HepG2 (cell line): ENCODE measurements around the gene COMT. TPM values are rescaled to one million over a fixed set of nuclear protein-coding genes. Genes with fewer than 3 reads are reported as not detected.

ENCODE experiments used
- CENPT ChIP-seq: sonication (generic); formaldehyde crosslinking; IDR thresholded peaks from 2 replicates; pipeline ENCODE4 v1.8.0; 2022; ENCODE audit warnings: low read depth, mild to moderate bottlenecking, moderate library complexity, missing genetic modification reagents
- KLF9 ChIP-seq: IDR thresholded peaks from 2 replicates; pipeline ENCODE4 v1.6.1; 2016; ENCODE audit warnings: low read depth
- MBD4 ChIP-seq: IDR thresholded peaks from 2 replicates; pipeline ENCODE4 v1.6.1; 2012; ENCODE audit warnings: low read length, inconsistent platforms, borderline replicate concordance
- MBNL3 ChIP-seq: fragments of 250-450 bp; sonication (Bioruptor Pico); conservative IDR thresholded peaks from 2 replicates; pipeline ENCODE4 v1.8.0; 2022; ENCODE audit warnings: mild to moderate bottlenecking, inconsistent platforms
- MTF2 ChIP-seq: sonication (generic); formaldehyde crosslinking; IDR thresholded peaks from 2 replicates; pipeline ENCODE4 v1.5.0; 2020; ENCODE audit warnings: missing genetic modification reagents, borderline replicate concordance
- NFKBIZ ChIP-seq: IDR thresholded peaks from 2 replicates; pipeline ENCODE4 v1.6.1; 2018; ENCODE audit warnings: missing genetic modification reagents, missing compliant biosample characterization
- RARA ChIP-seq: IDR thresholded peaks from 2 replicates; pipeline ENCODE4 v1.6.1; 2016; ENCODE audit warnings: missing genetic modification reagents, missing compliant biosample characterization
- SYNCRIP ChIP-seq: fragments of 200-400 bp; formaldehyde crosslinking; IDR thresholded peaks from 2 replicates; pipeline ENCODE4 v1.6.1; 2018; ENCODE audit warnings: mild to moderate bottlenecking, low read depth, low read length; ENCODE audit not compliant: insufficient read depth
- ZFP62 ChIP-seq: sonication (generic); formaldehyde crosslinking; IDR thresholded peaks from 2 replicates; pipeline ENCODE4 v1.4.0; 2020; ENCODE audit warnings: missing genetic modification reagents
- ZNF224 ChIP-seq: sonication (generic); formaldehyde crosslinking; IDR thresholded peaks from 2 replicates; pipeline ENCODE4 v1.5.0; 2020; ENCODE audit warnings: mild to moderate bottlenecking, missing genetic modification reagents
- ZNF367 ChIP-seq: sonication (generic); formaldehyde crosslinking; IDR thresholded peaks from 2 replicates; pipeline ENCODE4 v1.4.0; 2020; ENCODE audit warnings: missing genetic modification reagents, borderline replicate concordance
- ZNF570 ChIP-seq: sonication (generic); formaldehyde crosslinking; IDR thresholded peaks from 2 replicates; pipeline ENCODE4 v1.4.0; 2020; ENCODE audit warnings: mild to moderate bottlenecking, missing genetic modification reagents, borderline replicate concordance
- ZNF724P ChIP-seq: sonication (generic); formaldehyde crosslinking; IDR thresholded peaks from 2 replicates; pipeline ENCODE4 v1.8.0; 2022; ENCODE audit warnings: missing genetic modification reagents, borderline replicate concordance
- ZNF768 ChIP-seq: sonication (generic); formaldehyde crosslinking; IDR thresholded peaks from 2 replicates; pipeline ENCODE4 v1.4.0; 2020; ENCODE audit warnings: missing genetic modification reagents
- ZSCAN22 ChIP-seq: sonication (generic); formaldehyde crosslinking; IDR thresholded peaks from 2 replicates; pipeline ENCODE4 v1.4.0; 2020; ENCODE audit warnings: mild to moderate bottlenecking, missing genetic modification reagents
- ZSCAN9 ChIP-seq: IDR thresholded peaks from 2 replicates; pipeline ENCODE4 v1.6.1; 2016; ENCODE audit warnings: borderline replicate concordance
- polyA plus RNA-seq, 8 experiments: library from polyadenylated mRNA; depleted of rRNA in 3 of 8; stranded (reverse) in 7 of 8; unstranded in 1 of 8; fragments of >200 nt; fragmentation: Illumina TruSeq in 4 of 8; extraction: Trizol in 4 of 8; gene quantifications; 2 replicates each; pipeline versions ENCODE4 v1.2.1 to v1.2.3, GENCODE V29; 2011 to 2016; ENCODE audit warnings: low read depth in 4 of 8, missing spikeins in 1 of 8, mixed read lengths in 1 of 8; ENCODE audit not compliant: insufficient read depth in 1 of 8
- total RNA-seq, 5 experiments: library from RNA; depleted of rRNA; stranded (reverse); fragments of >200 nt; fragmentation: Illumina TruSeq; extraction: Trizol; gene quantifications; 2 replicates each; pipeline ENCODE4 v1.2.3, GENCODE V29; 2016; ENCODE audit warnings: low read depth in 1 of 5
- TF ChIP-seq, protein P1 (sequence below): IDR thresholded peaks from 2 replicates; pipeline ENCODE4 v1.6.1; 2016; ENCODE audit warnings: control low read depth
- TF ChIP-seq, protein P2 (sequence below), 2 experiments: sonication (generic) in 1 of 2; formaldehyde crosslinking in 1 of 2; IDR thresholded peaks; 2 replicates each; pipeline versions ENCODE4 v1.5.1 to v1.6.1; 2011 to 2020; ENCODE audit warnings: borderline replicate concordance in 1 of 2, low read depth in 1 of 2, low read length in 1 of 2, mild to moderate bottlenecking in 1 of 2, missing genetic modification reagents in 1 of 2, moderate library complexity in 1 of 2
- TF ChIP-seq, protein P3 (sequence below): sonication (generic); formaldehyde crosslinking; IDR thresholded peaks from 2 replicates; pipeline ENCODE4 v1.8.1; 2022; ENCODE audit warnings: low read depth, mild to moderate bottlenecking, missing genetic modification reagents
- TF ChIP-seq, protein P4 (sequence below): sonication (generic); formaldehyde crosslinking; IDR thresholded peaks from 2 replicates; pipeline ENCODE4 v1.8.1; 2023; ENCODE audit warnings: mild to moderate bottlenecking, missing genetic modification reagents, borderline replicate concordance

Gene COMT
- total and polyA plus RNA-seq, 2 of the 13 experiments (the other 11 are each of a cell fraction or from before 2014, with no cell fraction given) = 156 to 162 TPM

DNA sequence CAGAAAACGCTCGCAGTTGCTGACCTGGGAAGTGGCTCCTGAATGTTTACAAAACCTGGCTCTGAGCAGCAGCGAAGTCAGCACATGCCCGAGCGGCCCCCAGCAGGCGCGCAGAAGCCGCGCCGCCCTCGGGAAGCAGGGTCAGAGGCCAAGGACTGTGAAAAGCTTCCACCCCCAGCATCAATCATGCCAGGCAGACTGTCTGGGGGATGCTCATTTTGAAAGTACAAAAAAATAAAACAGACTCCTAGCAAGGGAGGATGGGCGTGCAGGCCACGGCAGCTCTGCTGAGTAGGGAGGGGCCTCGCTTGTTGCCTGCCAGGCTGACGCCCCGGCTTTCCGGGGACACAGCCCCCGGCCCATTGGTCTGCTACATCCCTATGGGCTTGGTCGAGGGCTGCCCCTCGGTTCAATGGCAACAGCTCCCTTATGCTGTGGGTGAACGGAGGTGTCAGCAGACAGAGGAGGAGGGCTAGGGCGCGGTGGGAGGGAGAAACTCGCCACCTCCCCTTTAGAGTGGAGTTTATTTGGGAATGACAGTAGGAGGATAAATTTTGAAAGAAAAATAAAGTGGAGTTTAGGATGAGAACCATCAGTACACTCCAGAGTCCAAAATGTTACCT, 49.2 kb upstream of the COMT start (continued):
- peak; percentile 65; the same call in 1 of the 2 replicates for TF ChIP-seq ZNF224 (CRISPR knock-in tag)
- no peak for TF ChIP-seq SYNCRIP
- TF ChIP-seq ZNF367 = peak; percentile 94; the same call in 1 of the 2 replicates
- no peak; the same call in 1 of the 2 replicates for TF ChIP-seq MTF2 (CRISPR knock-in tag)
- no peak for TF ChIP-seq MBNL3 (CRISPR knock-in tag)
- TF ChIP-seq ZNF768 (CRISPR knock-in tag) = peak; percentile 52; the same call in 1 of the 2 replicates
- no peak for TF ChIP-seq MBD4
- TF ChIP-seq, protein P1, sequence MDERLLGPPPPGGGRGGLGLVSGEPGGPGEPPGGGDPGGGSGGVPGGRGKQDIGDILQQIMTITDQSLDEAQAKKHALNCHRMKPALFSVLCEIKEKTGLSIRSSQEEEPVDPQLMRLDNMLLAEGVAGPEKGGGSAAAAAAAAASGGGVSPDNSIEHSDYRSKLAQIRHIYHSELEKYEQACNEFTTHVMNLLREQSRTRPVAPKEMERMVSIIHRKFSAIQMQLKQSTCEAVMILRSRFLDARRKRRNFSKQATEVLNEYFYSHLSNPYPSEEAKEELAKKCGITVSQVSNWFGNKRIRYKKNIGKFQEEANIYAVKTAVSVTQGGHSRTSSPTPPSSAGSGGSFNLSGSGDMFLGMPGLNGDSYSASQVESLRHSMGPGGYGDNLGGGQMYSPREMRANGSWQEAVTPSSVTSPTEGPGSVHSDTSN (CRISPR knock-in tag) = peak; percentile 42; the same call in 1 of the 2 replicates
- TF ChIP-seq, protein P2, sequence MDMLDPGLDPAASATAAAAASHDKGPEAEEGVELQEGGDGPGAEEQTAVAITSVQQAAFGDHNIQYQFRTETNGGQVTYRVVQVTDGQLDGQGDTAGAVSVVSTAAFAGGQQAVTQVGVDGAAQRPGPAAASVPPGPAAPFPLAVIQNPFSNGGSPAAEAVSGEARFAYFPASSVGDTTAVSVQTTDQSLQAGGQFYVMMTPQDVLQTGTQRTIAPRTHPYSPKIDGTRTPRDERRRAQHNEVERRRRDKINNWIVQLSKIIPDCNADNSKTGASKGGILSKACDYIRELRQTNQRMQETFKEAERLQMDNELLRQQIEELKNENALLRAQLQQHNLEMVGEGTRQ (IDR thresholded peaks at IDR 0.05; ENCODE audit: low read depth, low read length) = no peak
- TF ChIP-seq, protein P2 (CRISPR knock-in tag; IDR thresholded peaks at IDR 0.05; ENCODE audit: borderline replicate concordance) = 0 out of 2 replicates have a peak, but pooled peaks have one; percentile 46
- TF ChIP-seq, protein P3, sequence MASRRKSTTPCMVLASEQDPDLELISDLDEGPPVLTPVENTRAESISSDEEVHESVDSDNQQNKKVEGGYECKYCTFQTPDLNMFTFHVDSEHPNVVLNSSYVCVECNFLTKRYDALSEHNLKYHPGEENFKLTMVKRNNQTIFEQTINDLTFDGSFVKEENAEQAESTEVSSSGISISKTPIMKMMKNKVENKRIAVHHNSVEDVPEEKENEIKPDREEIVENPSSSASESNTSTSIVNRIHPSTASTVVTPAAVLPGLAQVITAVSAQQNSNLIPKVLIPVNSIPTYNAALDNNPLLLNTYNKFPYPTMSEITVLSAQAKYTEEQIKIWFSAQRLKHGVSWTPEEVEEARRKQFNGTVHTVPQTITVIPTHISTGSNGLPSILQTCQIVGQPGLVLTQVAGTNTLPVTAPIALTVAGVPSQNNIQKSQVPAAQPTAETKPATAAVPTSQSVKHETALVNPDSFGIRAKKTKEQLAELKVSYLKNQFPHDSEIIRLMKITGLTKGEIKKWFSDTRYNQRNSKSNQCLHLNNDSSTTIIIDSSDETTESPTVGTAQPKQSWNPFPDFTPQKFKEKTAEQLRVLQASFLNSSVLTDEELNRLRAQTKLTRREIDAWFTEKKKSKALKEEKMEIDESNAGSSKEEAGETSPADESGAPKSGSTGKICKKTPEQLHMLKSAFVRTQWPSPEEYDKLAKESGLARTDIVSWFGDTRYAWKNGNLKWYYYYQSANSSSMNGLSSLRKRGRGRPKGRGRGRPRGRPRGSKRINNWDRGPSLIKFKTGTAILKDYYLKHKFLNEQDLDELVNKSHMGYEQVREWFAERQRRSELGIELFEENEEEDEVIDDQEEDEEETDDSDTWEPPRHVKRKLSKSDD (CRISPR knock-in tag) = 0 out of 2 replicates have a peak, but pooled peaks have one; percentile 71
- TF ChIP-seq, protein P4, sequence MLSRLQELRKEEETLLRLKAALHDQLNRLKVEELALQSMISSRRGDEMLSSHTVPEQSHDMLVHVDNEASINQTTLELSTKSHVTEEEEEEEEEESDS (CRISPR knock-in tag) = peak; percentile 90; the same call in 1 of the 2 replicates
- peak; percentile 70; the same call in 1 of the 2 replicates for TF ChIP-seq ZSCAN22 (CRISPR knock-in tag)
- peak; percentile 79 for TF ChIP-seq RARA
- peak; percentile 86 for TF ChIP-seq ZNF570
- TF ChIP-seq ZNF724P (CRISPR knock-in tag) = peak; percentile 98; the same call in 1 of the 2 replicates
- peak; percentile 99 for TF ChIP-seq ZSCAN9
- TF ChIP-seq ZFP62 (CRISPR knock-in tag) = no peak
- no peak for TF ChIP-seq CENPT
- peak; percentile 95; the same call in 1 of the 2 replicates for TF ChIP-seq KLF9
- peak; percentile 80; the same call in 1 of the 2 replicates for TF ChIP-seq NFKBIZ (CRISPR knock-in tag)
